COLO668 (cell line): ENCODE measurements around the gene TNS2.
"Not testable (repeated sequence)": the region's sequence is repeated elsewhere in the genome, so short reads cannot be mapped to it uniquely, and the experiment has no call there.

ENCODE experiments used
- DNase-seq: peaks from one replicate; lab custom pipeline; 2025; ENCODE audit not compliant: unreplicated experiment; lab: John Stamatoyannopoulos, UW

Gene TNS2

DNA sequence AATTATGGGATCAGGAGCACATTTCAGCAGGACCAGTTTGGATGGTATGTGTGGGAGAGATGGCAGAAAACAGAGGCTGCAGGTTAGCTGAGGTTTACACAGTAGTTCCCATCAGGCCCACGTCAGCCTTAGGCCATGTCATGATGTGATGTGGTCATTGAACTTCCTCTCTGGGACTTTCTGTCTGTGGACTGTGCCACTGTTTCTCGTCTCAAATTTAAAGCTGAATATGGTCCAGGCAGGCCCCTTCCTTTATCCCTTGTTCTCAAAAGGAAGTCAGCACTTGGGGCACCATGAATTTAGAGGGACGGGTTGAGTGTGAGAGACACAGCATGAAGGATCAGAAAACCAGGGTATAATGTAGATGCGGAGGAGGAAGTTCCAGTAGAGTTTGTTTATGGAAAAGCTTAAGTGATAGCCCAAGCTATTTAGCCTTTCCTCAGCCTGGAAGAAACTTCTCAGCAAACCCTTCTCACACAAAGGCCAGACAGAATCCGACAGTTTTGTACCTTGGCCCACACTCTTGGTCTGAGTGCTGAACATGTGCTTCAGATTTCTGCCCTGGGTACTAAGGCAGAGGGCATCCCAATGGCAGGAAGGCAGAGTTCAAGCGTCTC lies 44.0 kb downstream of the TNS2 start:
- no peak for DNase-seq

DNA sequence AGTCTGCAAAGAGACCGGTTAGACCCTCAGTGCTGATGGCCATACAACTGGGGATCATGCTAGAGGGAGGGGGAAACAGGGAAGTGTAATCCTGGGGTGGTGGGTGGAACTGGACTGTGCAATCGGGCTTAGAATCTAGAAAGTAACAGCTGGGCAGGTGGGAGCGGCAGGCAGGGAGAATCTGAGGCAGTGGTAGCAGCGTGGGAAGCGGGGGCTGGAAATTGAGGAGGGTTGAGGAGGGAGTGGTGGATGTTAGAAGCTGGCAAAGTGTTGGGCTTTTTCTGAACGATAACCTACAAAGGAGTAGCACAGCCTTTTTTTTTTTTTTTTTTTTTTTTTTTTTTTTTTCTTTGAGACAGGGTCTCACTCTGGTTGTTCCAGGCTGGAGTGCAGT lies 44.5 kb downstream of the TNS2 start:
- no peak for DNase-seq

DNA sequence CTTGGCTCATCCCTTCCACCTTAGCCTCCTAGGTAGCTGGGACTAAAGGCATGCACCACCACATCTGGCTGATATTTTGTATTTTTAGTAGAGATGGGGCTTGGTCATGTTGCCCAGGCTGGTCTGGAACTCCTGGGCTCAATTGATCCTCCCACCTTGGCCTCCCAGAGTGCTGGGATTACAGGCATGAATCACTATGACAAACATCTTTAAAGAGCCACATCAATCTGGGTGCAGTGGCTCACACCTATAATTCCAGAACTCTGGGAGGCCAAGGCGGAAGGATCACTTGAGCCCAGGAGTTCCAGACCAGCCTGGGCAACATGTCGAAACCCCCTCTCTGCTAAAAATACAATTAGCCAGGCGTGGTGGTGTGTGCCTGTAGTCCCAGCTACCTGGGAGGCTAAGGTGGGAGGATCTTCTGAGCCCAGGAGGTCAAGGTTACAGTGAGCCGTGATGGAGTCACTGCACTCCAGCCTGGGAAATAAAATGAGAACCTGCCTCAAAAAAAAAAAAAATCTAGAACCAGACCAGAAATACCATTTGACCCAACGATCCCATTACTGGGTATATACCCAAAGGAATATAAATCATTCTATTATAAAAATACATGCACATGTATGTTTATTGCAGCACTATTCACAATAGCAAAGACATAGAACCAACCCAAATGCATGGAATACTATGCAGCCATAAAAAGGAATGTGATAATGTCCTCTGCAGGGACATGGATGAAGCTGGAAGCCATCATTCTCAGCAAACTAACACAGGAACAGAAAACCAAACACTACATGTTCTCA lies 45.1 kb downstream of the TNS2 start:
- DNase-seq, result not testable (repeated sequence)

DNA sequence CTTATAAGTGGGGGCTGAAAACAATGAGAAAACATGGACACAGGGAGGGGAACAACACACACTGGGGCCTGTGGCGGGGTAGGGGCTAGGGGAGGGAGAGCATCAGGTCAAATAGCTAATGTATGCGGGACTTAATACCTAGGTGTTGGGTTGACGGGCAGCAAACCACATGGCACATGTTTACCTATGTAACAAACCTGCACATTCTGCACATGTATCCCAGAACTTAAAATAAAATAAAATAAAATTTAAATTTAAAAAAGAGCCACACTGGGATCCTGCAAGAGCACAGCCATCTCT lies 45.7 kb downstream of the TNS2 start:
- not testable (repeated sequence) for DNase-seq

DNA sequence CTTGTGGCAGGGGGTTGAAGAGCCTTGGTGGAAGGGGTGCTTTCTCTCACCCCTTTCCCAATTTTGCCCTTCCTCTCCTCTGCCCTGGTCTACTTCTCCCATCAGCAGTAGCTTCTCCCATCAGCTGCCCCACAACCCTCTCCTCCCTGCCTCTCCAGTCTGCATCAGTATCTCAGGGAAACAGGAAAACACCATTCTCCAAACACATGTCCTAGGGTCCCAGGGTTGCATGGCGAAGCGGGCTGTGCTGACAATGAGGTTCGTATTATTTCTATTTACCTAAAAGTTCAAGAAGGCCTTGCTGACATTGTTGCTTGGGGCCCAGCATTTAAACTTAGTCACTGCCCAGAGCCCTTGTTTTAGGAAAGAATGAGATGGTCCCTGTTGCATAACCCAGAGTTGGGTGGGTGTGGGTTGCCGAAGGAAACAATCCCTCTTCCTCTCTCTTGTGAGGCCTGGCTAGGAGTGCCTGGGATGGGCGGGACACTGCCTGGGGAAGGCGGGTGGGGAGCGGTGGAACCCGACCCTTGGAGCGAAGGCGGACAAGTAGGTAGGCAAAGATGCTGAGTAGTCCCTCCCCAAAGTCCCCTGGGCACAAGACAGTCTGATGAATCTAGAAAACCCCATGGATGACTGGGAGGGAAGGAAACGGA lies 46.4 kb downstream of the TNS2 start:
- no peak for DNase-seq

DNA sequence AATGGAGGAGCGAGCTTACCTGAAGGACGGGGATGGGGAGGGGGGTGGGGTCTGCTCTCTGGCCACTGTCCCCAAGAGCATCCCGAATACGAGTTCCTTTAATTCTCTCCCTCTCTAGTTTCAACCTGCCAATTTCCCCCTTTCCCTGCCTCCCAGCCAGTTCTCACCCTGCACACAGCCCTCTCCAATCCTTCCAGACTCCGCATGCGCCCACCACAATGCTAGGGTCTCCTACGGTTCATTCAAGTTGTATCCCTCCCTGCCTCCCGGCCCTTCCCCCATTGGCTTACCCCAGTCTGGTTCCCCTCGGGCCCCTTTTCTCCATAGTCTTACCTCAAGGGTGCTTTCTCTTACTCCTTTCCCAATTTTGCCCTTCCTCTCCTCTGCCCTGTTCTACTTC lies 46.9 kb downstream of the TNS2 start:
- no peak for DNase-seq

DNA sequence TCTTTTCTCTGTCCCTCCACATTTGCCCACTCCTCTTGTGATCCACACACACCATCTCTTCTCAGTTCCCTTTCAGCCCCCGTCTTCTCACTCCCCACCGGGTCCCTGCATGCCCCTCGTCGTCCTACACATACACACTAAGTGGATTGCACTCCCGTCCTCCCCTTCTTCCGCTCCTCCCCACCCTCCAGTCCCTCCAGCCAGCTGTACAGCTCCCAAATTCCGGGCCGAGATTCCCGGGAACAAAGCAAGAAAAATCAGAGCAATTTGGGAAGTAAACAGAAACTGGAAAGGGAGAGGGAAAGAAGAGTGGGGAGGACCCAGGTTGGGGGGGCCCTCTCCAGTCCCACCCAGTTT lies 47.3 kb downstream of the TNS2 start:
- DNase-seq, result no peak

DNA sequence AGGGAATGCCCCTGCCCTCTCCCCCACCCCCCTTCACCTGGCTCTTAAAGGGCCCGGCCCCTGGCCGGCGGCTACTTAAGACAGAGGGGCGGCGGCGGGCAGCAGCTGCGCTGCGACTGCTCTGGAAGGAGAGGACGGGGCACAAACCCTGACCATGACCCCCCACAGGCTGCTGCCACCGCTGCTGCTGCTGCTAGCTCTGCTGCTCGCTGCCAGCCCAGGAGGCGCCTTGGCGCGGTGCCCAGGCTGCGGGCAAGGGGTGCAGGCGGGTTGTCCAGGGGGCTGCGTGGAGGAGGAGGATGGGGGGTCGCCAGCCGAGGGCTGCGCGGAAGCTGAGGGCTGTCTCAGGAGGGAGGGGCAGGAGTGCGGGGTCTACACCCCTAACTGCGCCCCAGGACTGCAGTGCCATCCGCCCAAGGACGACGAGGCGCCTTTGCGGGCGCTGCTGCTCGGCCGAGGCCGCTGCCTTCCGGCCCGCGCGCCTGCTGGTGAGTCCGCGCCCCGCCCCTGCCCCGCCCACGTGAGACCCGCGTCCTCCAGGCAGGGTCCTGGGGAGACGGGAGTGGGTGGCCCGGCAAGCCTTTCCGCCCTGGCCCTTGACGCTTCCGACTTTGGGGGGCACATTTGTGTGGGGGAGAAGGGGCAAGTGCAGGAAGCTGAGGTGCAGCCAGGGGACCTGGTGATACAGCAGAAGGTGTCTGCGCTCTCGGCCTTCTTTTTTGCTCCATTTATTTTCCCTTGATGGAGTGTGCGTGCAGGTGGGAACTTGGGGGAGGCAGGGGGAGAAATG lies 47.9 kb downstream of the TNS2 start, which contains the start of gene IGFBP6:
Gene IGFBP6, plus strand, starts transcription at position 104 of the 790 bp plus-strand sequence. Its CDS starts 51 bp downstream, at position 155.
- DNase-seq, result peak; percentile 59

DNA sequence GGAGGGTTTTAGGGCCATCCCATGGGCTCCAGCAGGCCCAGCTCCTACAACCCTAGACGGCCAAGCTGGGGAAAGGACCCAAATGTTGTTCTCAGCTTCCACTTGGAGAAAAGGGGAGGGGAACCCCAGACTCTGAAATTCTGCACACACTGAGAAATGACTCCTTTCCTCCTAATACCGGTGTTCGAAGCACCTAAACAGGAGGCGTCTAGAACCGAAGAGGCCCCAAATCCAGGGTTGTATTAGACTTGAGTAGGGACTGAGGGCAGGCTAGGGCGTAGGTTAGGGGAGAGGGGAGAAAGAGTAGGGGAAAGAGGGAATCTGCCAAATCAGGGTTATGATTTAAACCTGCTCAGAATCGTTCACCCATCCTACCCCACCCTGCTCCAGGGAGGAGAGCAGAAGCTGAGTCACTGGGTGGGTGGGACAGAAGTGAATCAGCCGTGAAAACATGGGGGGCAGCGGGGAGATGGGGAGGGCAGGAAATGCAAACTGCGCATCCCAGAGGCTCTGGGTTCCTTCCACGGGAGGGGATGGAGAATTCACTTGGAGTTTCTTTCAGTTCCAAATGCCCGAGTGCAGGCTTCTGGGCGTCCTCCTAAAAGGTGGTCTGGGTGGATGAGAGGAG lies 48.6 kb downstream of the TNS2 start:
- no peak for DNase-seq

DNA sequence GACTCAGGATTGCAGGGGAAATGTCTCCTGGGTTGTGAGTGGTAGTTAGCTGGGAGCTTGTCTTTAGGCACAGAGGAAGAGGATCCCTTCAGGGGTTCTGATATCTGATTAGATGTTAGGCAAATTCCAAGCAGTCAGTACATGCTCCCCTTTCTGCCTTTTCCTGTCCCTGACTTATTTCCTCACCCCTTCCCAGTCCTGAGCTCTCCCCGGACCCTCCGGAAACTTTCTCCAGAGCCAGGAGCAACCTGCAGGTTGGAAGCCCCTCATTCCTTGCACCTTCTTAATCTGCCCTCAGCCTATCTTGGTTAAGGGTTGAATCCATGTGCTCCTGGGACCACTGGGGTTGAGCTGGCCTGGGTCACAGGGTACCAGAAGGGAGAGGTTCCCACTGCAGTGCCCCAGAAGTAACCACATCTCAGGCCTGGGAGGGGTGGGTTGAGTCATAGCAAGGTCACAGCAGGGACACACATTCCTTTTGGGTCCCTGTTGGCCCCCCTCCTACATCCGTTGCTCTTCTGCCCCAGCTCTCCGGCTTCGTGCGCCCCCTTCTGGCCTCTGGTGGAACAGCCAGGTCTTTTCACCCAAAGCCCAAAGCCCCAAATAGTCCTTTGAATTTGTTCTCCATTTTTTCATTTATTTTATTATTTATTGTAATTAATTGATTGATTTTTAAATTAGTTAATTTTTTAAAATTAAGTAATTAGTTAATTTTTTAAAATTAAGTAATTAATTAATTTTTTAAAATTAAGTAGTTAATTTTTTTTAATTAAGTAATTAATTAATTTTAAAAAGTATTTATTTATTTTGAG lies 49.4 kb downstream of the TNS2 start:
- DNase-seq, result peak; percentile 59

DNA sequence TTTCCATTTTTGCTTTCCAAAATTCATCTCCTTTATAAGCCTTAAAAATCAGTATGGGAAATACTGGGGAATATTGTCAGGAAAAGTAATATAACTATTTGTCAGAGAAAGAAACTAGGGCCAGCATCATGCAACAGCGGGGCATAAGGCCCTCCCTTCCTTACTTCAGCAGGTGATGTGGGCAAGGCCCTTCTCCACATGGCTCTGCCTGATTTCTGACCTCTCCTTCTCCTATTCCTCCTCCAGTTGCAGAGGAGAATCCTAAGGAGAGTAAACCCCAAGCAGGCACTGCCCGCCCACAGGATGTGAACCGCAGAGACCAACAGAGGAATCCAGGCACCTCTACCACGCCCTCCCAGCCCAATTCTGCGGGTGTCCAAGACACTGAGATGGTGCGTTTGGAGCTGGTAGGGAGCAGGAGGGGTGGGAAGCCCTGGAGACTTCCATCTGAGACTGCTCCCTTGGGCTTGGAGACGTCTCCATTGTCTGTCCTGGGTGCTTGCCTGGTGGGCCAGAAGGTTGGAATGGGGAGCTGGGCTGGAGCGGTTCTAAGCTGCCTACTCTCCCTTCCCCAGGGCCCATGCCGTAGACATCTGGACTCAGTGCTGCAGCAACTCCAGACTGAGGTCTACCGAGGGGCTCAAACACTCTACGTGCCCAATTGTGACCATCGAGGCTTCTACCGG lies 50.7 kb downstream of the TNS2 start:
- no peak for DNase-seq

DNA sequence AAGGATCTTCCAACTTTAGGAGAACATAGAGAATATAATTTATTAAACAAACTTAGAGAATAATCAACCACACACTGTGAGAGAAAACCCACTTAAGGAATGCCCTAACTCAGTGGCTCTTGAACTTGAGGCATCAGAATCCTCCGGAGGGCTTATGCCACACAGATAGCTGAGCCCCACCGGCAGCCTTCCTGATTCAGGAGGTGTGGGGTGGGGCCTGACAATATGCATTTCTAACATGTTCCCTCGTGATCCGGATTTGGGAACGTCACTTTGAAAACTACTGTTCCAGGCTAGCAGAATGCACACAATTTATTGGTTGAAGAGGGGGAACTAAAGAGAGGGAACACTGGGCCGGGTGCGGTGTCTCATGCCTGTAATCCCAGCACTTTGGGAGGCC lies 51.4 kb downstream of the TNS2 start:
- DNase-seq, result no peak

DNA sequence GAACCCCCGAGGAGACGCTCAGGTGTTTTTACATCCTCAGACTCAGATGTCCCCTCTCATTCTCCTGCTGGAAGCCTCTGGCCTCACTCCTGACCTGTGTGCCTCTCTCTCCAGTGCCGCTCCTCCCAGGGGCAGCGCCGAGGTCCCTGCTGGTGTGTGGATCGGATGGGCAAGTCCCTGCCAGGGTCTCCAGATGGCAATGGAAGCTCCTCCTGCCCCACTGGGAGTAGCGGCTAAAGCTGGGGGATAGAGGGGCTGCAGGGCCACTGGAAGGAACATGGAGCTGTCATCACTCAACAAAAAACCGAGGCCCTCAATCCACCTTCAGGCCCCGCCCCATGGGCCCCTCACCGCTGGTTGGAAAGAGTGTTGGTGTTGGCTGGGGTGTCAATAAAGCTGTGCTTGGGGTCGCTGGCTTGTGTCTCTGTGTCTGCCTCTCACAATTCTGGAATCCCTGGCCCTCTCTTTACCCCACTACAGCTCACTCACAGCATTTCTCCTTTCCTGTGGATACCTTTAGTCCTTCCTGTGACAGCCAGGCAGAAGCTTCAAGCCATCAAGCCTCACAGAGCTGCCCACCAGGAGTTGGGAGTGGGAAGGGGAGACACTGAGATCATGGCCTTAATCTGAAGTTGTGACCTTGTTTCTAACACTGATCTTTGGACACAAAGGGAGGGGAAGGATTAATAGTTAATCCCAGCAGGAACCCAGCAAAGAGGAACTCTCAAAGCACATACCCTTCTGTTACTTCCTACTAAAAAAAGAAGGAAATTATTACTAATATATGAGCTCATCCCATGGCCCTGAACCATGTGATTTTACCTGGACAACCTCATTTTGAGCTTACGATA lies 52.3 kb downstream of the TNS2 start:
- no peak for DNase-seq

DNA sequence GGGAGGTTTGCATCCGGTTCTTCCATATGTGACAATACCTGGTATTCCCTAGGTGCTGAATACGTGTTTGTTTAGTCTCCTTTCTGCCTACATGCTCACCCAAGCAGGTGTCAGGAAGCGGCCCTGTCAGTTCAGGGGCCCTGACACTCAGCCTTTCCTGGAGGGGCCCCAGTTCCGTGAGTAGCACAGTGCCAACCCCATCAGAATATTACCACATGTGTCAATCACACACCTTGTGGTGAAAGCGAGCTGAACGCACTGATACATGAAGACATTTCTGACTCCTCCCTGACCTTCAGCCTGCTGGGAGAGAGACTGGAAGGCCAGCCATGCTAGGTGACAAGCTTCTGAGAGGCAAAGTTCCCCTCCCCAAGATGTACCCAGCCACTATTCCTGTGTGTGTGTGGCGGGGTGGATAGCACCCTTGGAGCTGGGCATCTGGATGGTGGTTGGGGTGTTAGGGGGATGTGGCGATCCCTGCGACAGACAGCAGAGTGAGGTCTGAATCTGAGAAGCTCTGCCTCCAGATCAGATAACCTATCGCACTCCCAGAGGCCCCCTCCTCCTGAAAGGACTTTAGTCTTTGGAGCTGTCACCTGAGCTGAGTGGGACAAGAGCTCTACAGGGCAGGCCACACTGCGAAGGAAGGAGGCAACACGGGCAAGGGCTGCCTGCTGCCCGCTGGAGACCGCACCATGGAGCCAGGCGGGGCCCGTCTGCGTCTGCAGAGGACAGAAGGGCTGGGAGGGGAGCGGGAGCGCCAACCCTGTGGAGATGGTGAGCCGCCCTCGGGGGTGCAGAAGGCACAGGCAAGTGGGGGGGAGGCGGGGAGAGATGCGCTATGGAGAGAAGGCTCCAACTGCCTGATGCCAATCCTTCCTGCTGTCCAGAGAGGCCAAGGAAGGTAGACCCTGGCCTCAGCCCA lies 53.3 kb downstream of the TNS2 start, which contains the start of gene SOAT2:
Gene SOAT2, plus strand, starts transcription at position 604 of the 925 bp plus-strand sequence. Its CDS starts 92 bp downstream, at position 696.
- peak; percentile 54 for DNase-seq

DNA sequence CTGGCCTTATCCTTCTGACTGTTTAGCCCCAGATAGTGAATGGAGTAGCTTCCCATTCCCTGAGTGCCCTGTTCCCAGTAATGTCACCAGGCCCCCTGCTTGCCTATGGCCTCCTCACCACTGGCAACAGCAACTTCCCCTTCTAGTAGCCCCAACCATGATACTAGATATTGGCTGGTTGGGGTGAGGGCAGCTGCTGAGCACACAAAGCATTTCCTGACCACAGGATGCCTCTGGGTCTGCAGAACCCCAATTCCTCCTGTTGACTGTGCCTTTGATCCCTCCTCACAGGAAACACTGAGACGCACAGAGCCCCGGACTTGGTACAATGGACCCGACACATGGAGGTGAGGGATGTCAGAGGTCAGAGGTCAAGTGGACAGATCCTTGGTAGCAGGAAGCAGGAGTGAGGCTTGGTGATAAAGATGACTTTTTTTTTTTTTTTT lies 54.0 kb downstream of the TNS2 start:
- no peak for DNase-seq

DNA sequence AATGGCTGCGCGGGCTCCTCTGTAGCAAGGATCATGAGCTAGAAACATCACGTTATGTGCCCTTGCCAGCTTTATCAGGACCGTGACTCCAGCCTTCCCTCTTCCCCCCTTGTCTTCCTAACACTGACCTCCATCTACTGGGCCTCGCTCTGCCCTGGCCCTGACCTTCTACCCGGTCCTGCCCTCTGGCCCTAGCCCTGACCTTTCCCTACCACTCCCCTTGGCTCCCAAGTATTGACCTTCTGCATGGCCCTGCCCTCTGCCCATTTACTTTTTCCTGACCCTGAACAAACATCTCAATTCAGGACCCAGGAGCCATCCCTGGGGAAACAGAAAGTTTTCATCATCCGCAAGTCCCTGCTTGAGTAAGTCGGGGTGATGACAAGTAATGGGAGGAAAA lies 55.4 kb downstream of the TNS2 start:
- DNase-seq, result no peak

DNA sequence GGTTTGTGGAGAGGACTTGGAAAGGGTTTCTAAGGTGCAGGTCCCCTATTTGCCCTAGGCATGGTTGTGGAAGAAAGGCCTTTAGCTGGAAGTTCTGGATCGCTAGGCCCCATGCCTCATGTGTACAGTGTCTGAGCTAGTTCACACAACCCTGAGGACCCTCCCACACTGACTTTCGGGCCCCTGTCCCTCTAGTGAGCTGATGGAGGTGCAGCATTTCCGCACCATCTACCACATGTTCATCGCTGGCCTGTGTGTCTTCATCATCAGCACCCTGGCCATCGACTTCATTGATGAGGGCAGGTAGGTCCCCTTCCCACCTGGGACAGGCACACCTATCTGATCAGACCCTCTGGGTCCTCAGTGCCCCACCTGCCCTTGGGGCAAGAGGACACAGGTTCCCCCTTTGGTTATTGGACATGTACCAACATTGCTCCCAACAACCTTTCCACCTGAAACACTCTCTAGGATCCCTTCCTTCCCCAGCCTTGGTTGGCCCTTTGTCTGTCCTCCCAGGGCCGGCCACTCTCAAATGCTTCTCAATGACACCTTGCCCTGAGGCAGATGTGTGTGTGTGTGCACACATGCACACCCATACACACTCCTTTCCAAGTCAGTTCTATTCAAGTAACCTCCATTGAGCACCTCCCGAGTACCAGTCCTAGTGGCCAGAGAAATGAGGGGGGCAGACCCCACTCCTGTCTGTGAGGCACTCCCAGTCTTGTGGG lies 56.0 kb downstream of the TNS2 start:
- DNase-seq, result no peak
